ENCODE results near the gene TRPM2. TPM values are rescaled to one million over a fixed set of nuclear protein-coding genes. Genes with fewer than 3 reads are reported as not detected.

TRPM2 gene
- total and polyA plus RNA-seq, 2 of the 13 experiments (the other 11 are each of a cell fraction or from before 2014, with no cell fraction given): 0.07 to 0.20 TPM

GRCh38 chr21:44483288-44484237 is 130.1 kb downstream of the TRPM2 start:
- intact Hi-C loops (cut with micrococcal nuclease; ENCODE audit: unreplicated experiment) (loop anchor here (10.0 kb wide), 1 partner anchor 179 kb away; the partner anchor contains the start of gene PFKL), in situ Hi-C loops (cut with HindIII; ENCODE audit: extremely low pct_ligation_motif_present, low pct_unique_long_range_greater_than_20kb) (loop anchor here (5.0 kb wide), 2 partner anchors 41 to 106 kb away; no protein-coding TSS in a partner anchor)
- BruUV-seq (replicated peaks): TSS peak; percentile 88
- TF ChIP-seq ZNF343 (CRISPR knock-in tag; IDR thresholded peaks at IDR 0.05) (0 out of 2 replicates have a peak, but pooled peaks have one; percentile 3), NFRKB (IDR thresholded peaks at IDR 0.05) (no peak), MIXL1 (CRISPR knock-in tag; IDR thresholded peaks at IDR 0.05) (0 out of 2 replicates have a peak, but pooled peaks have one; percentile 15), TOE1 (CRISPR knock-in tag; IDR thresholded peaks at IDR 0.05) (0 out of 2 replicates have a peak, but pooled peaks have one; percentile 12), ETV5 (CRISPR knock-in tag; IDR thresholded peaks at IDR 0.05; ENCODE audit: borderline replicate concordance) (peak; percentile 33; the same call in 1 of the 2 replicates), ZNF503 (CRISPR knock-in tag; IDR thresholded peaks at IDR 0.05) (no peak; the same call in 1 of the 2 replicates), SAFB2 (CRISPR knock-in tag; IDR thresholded peaks at IDR 0.05; ENCODE audit: borderline replicate concordance, low read depth) (0 out of 2 replicates have a peak, but pooled peaks have one; percentile 54), AGO2 (optimal IDR thresholded peaks at IDR 0.05; ENCODE audit: low read depth, low read length) (peak; percentile 97), ZMAT3 (CRISPR knock-in tag; conservative IDR thresholded peaks at IDR 0.05) (peak; percentile 17; the same call in 1 of the 2 replicates), POGK (CRISPR knock-in tag; conservative IDR thresholded peaks at IDR 0.05) (no peak), CC2D1A (CRISPR knock-in tag; IDR thresholded peaks at IDR 0.05) (no peak), ZNF607 (CRISPR knock-in tag; IDR thresholded peaks at IDR 0.05; ENCODE audit: borderline replicate concordance) (peak; percentile 82; the same call in 1 of the 2 replicates), ZBTB21 (CRISPR knock-in tag; IDR thresholded peaks at IDR 0.05) (0 out of 2 replicates have a peak, but pooled peaks have one; percentile 22), STAT6 (CRISPR knock-in tag; IDR thresholded peaks at IDR 0.05; ENCODE audit: borderline replicate concordance) (0 out of 2 replicates have a peak, but pooled peaks have one; percentile 16), MEF2D (CRISPR knock-in tag; IDR thresholded peaks at IDR 0.05) (peak; percentile 43; the same call in 1 of the 2 replicates), ZSCAN31 (CRISPR knock-in tag; IDR thresholded peaks at IDR 0.05; ENCODE audit: low read depth) (peak; percentile 47; the same call in 1 of the 2 replicates)

More at GRCh38 chr21:44483288-44484237, 130.1 kb downstream of the TRPM2 start:
- CTCF ChIA-PET (ENCODE audit: low intra/inter-chr PET ratio, low total read pairs): no interaction called here
- Histone ChIP-seq H4K20me1 (ENCODE audit: insufficient read depth, low read length) (no peaks in the 10 kb centered on the region), H3K27me3 (ENCODE audit: control insufficient read depth in 1 of 2, insufficient read depth in 2 of 2, low read length in 2 of 2) (no peaks in the 10 kb centered on the region; a peak in 1 of 5 replicates), H3K4me2 (ENCODE audit: low read depth, low read length) (peak overlapping the region; percentile 97), H3K79me2 (ENCODE audit: insufficient read depth, low read length) (peaks cover 42% of the 10 kb centered on the region), H3K9ac (ENCODE audit: insufficient read depth, low read depth, low read length) (peak overlapping the region; percentile 95), H3K9me3 (ENCODE audit: low read length) (no peaks in the 10 kb centered on the region), H3K4me3 (replicated peaks in 1 of 3; ENCODE audit: insufficient read depth in 1 of 3, low read depth in 2 of 3, low read length in 3 of 3) (peak overlapping the region; percentile 64 to 81 (median 69)), H2AFZ (ENCODE audit: low read length) (no peak overlapping the region), H3K27ac (ENCODE audit: extremely low read length, insufficient read depth, low read length) (peak overlapping the region; percentile 90), H3K4me1 (ENCODE audit: insufficient read depth, low read length) (peaks cover 72% of the 10 kb centered on the region), H3K36me3 (replicated peaks in 1 of 2; ENCODE audit: control insufficient read depth in 1 of 2, insufficient read depth in 2 of 2, low read length in 2 of 2) (peaks cover 3 to 5% of the 10 kb centered on the region in 2 experiments; a peak in 2 of 5 replicates)
- DNase-seq (ENCODE audit: low spot score): peak; percentile 16
- ATAC-seq: peak; percentile 15
- POLR2A ChIA-PET: interaction anchor here (0.6 to 6.0 kb wide), 13 partner anchors 10 to 181 kb away, joined by 3 to 115 read pairs (median 6); partner anchors contain the start of genes CFAP410 and LRRC3
- no peak for FAIRE-seq
- WGBS (ENCODE audit: low lambda C conversion rate): 11% methylated on average over 15 of the region's 28 CpGs

Data from HepG2 (cell line).